SK-N-MC (cell line): ENCODE measurements around the gene ANKRD60.

ENCODE experiments used
- EZH2 ChIP-seq: fragments of 200-600 bp; sonication (generic); IDR thresholded peaks from one replicate; pipeline ENCODE4 v1.6.1; 2017; ENCODE audit warnings: antibody characterized with exemption
- FOXP2 ChIP-seq: optimal IDR thresholded peaks from 2 replicates; pipeline ENCODE3; 2011; ENCODE audit warnings: mild to moderate bottlenecking, moderate library complexity; ENCODE audit not compliant: insufficient read depth; ENCODE audit errors: extremely low read length, control extremely low read depth
- POLR2AphosphoS5 ChIP-seq: IDR thresholded peaks from 2 replicates; pipeline ENCODE4 v1.6.1; 2012; ENCODE audit warnings: mild to moderate bottlenecking, low read depth, low read length, borderline replicate concordance

GRCh38 chr20:58236612-58237317 lies 8.3 kb upstream of the ANKRD60 start:
- TF ChIP-seq EZH2 (no peak), POLR2AphosphoS5 (no peak), FOXP2 (no peak)
